ENCODE measurements around the gene RBM43. TPM values are rescaled to one million over a fixed set of nuclear protein-coding genes. Genes with fewer than 3 reads are reported as not detected.
"Not testable (repeated sequence)": the region's sequence is repeated elsewhere in the genome, so short reads cannot be mapped to it uniquely, and the experiment has no call there.

The RBM43 gene
- total RNA-seq (2022) (3.0 and 3.5 TPM in 2 replicates), Bru-seq, nascent RNA (percentile 59 among the genes with signal in this experiment), BruChase-seq, experiment 1, labeled RNA remaining after a 6-hour chase (percentile 69 among the genes with signal in this experiment), BruChase-seq, experiment 2, labeled RNA remaining after a 2-hour chase (percentile 71 among the genes with signal in this experiment)
- long read RNA-seq: 0 reads

DNA sequence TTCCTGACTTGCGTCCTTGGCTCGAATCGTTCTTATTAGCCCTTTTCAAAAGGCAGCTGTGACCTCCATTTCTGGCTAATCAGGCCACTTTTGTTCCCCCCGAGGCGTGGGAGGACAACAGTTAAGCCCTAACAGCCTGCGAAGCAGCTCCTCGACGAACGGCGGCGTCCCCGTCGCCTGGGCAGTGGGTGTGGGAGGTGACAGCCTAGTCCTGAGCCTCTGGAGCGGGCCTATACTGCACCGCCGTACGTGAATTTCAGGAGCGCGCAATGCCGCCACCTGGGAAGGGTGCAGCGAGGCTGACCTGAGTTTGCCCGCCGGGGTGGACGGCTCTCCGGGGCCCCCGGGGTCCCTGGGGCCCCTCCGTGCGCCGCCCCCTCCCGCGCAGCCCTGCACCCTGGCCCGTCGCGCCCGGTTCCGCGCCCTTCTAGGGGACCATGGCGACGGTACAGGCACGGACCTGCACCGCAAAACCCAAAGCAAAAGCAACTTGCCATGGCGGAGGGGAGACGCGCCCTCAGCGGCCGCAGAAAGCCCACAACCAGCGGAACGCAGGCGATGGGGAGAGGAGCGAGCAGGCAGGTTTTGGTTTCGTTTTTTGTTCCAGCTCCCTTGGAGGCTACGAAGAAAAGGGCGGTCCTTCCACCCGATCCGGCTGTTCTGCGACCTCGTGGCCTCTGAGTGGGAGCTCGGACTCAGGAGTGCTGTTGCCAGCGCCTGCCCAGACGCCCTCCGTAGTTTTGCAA, at the start of gene RBM43:
RBM43 (minus strand) TSS at position 633 of the 746 bp plus-strand sequence; CDS start at position 497, 136 bp downstream.
- H3K36me3 Mint-ChIP-seq (ENCODE audit: insufficient read depth, unreplicated experiment): peaks cover 5% of the 10 kb centered on the region
- POLR2A ChIA-PET: interaction anchor here (0.7 to 3.2 kb wide), 17 partner anchors 9 to 777 kb away, joined by 3 to 24 read pairs (median 4); partner anchors contain the start of genes NMI and RIF1
- DNase-seq (ENCODE audit: unreplicated experiment): peak; percentile 94
- peak within 1 kb of the TSS; percentile 84 for H3K27ac Mint-ChIP-seq (ENCODE audit: low read depth, unreplicated experiment)
- peak within 1 kb of the TSS; percentile 82 for H3K4me3 Mint-ChIP-seq (ENCODE audit: unreplicated experiment)
- intact Hi-C loops (cut with micrococcal nuclease): loop anchor here (5.0 kb wide), 1 partner anchor 151 kb away; no protein-coding TSS in a partner anchor
- TF ChIP-seq, protein P1, sequence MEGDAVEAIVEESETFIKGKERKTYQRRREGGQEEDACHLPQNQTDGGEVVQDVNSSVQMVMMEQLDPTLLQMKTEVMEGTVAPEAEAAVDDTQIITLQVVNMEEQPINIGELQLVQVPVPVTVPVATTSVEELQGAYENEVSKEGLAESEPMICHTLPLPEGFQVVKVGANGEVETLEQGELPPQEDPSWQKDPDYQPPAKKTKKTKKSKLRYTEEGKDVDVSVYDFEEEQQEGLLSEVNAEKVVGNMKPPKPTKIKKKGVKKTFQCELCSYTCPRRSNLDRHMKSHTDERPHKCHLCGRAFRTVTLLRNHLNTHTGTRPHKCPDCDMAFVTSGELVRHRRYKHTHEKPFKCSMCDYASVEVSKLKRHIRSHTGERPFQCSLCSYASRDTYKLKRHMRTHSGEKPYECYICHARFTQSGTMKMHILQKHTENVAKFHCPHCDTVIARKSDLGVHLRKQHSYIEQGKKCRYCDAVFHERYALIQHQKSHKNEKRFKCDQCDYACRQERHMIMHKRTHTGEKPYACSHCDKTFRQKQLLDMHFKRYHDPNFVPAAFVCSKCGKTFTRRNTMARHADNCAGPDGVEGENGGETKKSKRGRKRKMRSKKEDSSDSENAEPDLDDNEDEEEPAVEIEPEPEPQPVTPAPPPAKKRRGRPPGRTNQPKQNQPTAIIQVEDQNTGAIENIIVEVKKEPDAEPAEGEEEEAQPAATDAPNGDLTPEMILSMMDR (IDR thresholded peaks at IDR 0.05; ENCODE audit: unreplicated experiment): no peak
- no TSS peak for BruUV-seq (replicated peaks)
- no peaks in the 10 kb centered on the region for H3K27me3 Mint-ChIP-seq (ENCODE audit: insufficient read depth, unreplicated experiment)
- H3K4me1 Mint-ChIP-seq (ENCODE audit: insufficient read depth, unreplicated experiment): peaks cover 6% of the 10 kb centered on the region
- CTCF ChIA-PET: interaction anchor here (0.6 to 2.0 kb wide), 8 partner anchors 9 to 1462 kb away, joined by 3 to 7 read pairs (median 4); no protein-coding TSS in a partner anchor
- H3K9me3 Mint-ChIP-seq (ENCODE audit: unreplicated experiment): no peaks in the 10 kb centered on the region

DNA sequence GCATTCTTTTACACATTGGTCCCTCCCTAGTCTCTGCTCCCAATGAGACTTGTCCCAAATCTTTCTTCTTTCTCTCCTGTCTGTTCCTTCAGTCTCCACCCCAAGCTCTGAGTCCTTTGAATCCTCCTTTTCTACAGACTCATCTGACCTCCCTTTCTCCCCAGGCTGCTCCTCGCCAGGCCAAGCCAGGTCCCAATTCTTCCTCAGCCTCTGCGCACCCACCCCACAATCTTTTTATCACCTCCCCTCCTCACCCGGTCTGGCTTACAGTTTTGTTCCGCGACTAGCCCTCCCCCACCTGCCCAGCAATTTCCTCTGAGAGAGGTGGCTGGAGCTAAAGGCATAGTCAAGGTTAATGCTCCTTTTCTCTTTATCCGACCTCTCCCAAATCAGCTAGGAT, 48.6 kb upstream of the RBM43 start:
- H3K4me3 Mint-ChIP-seq (ENCODE audit: unreplicated experiment); DNase-seq (ENCODE audit: unreplicated experiment); CTCF ChIA-PET; intact Hi-C loops (cut with micrococcal nuclease); POLR2A ChIA-PET; H3K9me3 Mint-ChIP-seq (ENCODE audit: unreplicated experiment); H3K27ac Mint-ChIP-seq (ENCODE audit: low read depth, unreplicated experiment); BruUV-seq (replicated peaks); H3K27me3 Mint-ChIP-seq (ENCODE audit: insufficient read depth, unreplicated experiment); H3K36me3 Mint-ChIP-seq (ENCODE audit: insufficient read depth, unreplicated experiment); H3K4me1 Mint-ChIP-seq (ENCODE audit: insufficient read depth, unreplicated experiment): not testable (repeated sequence)

DNA sequence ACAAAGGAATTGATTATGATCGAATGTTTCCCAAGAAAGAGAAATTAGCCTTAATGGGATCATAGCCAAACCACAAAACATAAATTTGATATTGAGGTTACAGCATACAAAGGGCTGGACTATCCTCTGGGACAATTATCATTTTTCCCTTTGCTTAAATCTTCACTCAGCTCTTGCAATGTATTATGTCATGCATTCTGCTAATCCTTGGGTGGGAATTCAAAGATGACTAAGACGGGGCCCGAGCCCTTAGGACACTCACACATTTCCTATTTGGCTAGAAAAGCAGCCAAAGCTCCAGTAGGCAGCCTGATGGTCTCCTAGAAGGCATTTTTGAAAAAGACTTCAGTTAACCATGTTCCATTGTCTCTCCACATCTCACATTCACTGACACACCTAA, 45.0 kb upstream of the RBM43 start:
- Mint-ChIP-seq H3K27me3 (ENCODE audit: insufficient read depth, unreplicated experiment) (no peaks in the 10 kb centered on the region), H3K27ac (ENCODE audit: low read depth, unreplicated experiment) (no peak overlapping the region), H3K4me3 (ENCODE audit: unreplicated experiment) (no peak overlapping the region), H3K36me3 (ENCODE audit: insufficient read depth, unreplicated experiment) (no peaks in the 10 kb centered on the region), H3K9me3 (ENCODE audit: unreplicated experiment) (peaks cover 4% of the 10 kb centered on the region), H3K4me1 (ENCODE audit: insufficient read depth, unreplicated experiment) (peaks cover 6% of the 10 kb centered on the region)
- CTCF ChIA-PET: interaction anchor here (0.6 kb wide), 1 partner anchor 817 kb away, joined by 4 read pairs; no protein-coding TSS in a partner anchor
- intact Hi-C loops (cut with micrococcal nuclease): no loop called here
- POLR2A ChIA-PET: interaction anchor here (0.6 kb wide), 1 partner anchor 49 kb away, joined by 3 read pairs; no protein-coding TSS in a partner anchor
- peak; percentile 69 for DNase-seq (ENCODE audit: unreplicated experiment)
- TF ChIP-seq, protein P1 (IDR thresholded peaks at IDR 0.05; ENCODE audit: unreplicated experiment): no peak
- no TSS peak for BruUV-seq (replicated peaks)

DNA sequence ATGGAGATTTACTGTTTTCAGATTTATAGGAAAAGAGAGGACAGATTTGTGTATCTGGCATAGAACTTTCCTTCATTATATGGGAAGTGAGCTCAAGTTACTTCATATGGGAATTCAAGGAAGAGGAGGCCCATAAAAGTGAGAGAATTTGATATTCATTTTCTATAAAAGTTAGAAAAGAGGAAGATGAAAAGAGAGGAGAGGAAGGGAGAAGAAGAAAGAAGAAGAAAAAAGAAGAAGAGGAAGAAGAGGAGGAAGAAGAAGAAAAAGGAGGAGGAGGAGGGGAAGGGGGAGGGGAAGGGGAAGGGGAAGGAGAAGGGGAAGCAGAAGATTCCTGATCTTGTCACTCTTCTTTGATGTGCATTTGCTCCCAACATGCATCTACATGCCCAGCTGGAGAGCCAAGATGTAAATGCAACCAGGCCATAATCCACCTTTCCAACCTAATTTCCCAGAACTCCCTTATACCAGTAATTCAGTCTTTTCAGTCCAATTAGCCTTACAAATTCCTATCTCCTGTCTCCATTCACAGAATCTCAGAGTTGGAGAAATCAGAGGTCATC, 43.5 kb upstream of the RBM43 start:
- DNase-seq (ENCODE audit: unreplicated experiment): no peak
- intact Hi-C loops (cut with micrococcal nuclease): no loop called here
- CTCF ChIA-PET: no interaction called here
- BruUV-seq (replicated peaks): no TSS peak
- H3K4me3 Mint-ChIP-seq (ENCODE audit: unreplicated experiment): no peak overlapping the region
- peaks cover 6% of the 10 kb centered on the region for H3K4me1 Mint-ChIP-seq (ENCODE audit: insufficient read depth, unreplicated experiment)
- POLR2A ChIA-PET: no interaction called here
- H3K36me3 Mint-ChIP-seq (ENCODE audit: insufficient read depth, unreplicated experiment): no peaks in the 10 kb centered on the region
- H3K27me3 Mint-ChIP-seq (ENCODE audit: insufficient read depth, unreplicated experiment): no peaks in the 10 kb centered on the region
- no peak overlapping the region for H3K27ac Mint-ChIP-seq (ENCODE audit: low read depth, unreplicated experiment)
- H3K9me3 Mint-ChIP-seq (ENCODE audit: unreplicated experiment): peaks cover 4% of the 10 kb centered on the region
- TF ChIP-seq, protein P1 (IDR thresholded peaks at IDR 0.05; ENCODE audit: unreplicated experiment): no peak

All from MCF 10A (cell line).